ENCODE data around the gene ACTN3. TPM values are rescaled to one million over a fixed set of nuclear protein-coding genes. Genes with fewer than 3 reads are reported as not detected.
A peak's percentile ranks its signal among the peaks of the same experiment; 100 is the strongest.
"Not testable (repeated sequence)": the region's sequence is repeated elsewhere in the genome, so short reads cannot be mapped to it uniquely, and the experiment has no call there.

Gene ACTN3
- total RNA-seq, 2 donors from 2014 or later = not detected

- Histone ChIP-seq H3K36me3 (peaks cover 12% of the 10 kb centered on the region), H3K4me1 (ENCODE audit: control insufficient read depth in 1 of 2, low read depth in 2 of 2) (peaks cover 25 to 40% of the 10 kb centered on the region in 2 donors), H3K27me3 (replicated peaks; ENCODE audit: insufficient read depth) (no peaks in the 10 kb centered on the region), H3K4me3 (no peak overlapping the region), H3K9me3 (no peaks in the 10 kb centered on the region), H3K27ac (peak overlapping the region; percentile 43 to 70)
- no peak for ATAC-seq (ENCODE audit: insufficient number of reproducible peaks, low FRiP score, low read depth)
- no peak for DNase-seq (ENCODE audit: low spot score)
- no peak for TF ChIP-seq CTCF (IDR thresholded peaks at IDR 0.05)
Measured at GRCh38 chr11:66600631-66601233, 54.0 kb downstream of the ACTN3 start.

- Histone ChIP-seq H3K27ac (peak overlapping the region; percentile 43 to 70), H3K36me3 (peaks cover 15% of the 10 kb centered on the region)
- TF ChIP-seq CTCF (IDR thresholded peaks at IDR 0.05) = no peak
Measured at GRCh38 chr11:66603072-66603471, 56.4 kb downstream of the ACTN3 start.

DNA sequence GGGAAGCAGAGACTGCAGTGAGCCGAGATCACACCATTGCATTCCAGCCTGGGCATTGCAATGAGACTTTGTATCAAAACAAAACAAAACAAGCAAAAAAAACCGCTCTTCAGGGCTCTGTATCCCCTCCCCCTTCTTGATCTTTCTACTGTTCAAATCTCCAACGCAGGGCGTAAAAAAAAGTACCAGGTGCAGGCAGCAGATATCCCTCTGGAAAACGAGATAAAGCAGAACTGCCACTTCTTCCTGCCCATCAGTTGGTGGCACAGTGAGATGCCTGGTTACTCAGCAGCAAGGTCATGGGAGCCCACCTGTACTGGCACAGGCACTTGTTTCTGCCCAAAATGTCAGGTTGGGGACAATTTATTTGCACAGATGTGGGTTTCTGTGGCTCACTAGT lies 57.5 kb downstream of the ACTN3 start:
- no peak for DNase-seq (ENCODE audit: low spot score)
- peaks cover 36 to 62% of the 10 kb centered on the region in 2 donors for H3K4me1 ChIP-seq (ENCODE audit: control insufficient read depth in 1 of 2, low read depth in 2 of 2)
- H3K36me3 ChIP-seq = peaks cover 15% of the 10 kb centered on the region
- no peaks in the 10 kb centered on the region for H3K9me3 ChIP-seq
- H3K27ac ChIP-seq = no peak overlapping the region
- TF ChIP-seq CTCF (IDR thresholded peaks at IDR 0.05) = no peak
- H3K4me3 ChIP-seq = no peak overlapping the region
- ATAC-seq (ENCODE audit: insufficient number of reproducible peaks, low FRiP score, low read depth) = no peak
- H3K27me3 ChIP-seq (replicated peaks; ENCODE audit: insufficient read depth) = no peaks in the 10 kb centered on the region

More at GRCh38 chr11:66603072-66603471, 56.4 kb downstream of the ACTN3 start:
- H3K4me3 ChIP-seq = no peak overlapping the region
- H3K4me1 ChIP-seq (ENCODE audit: control insufficient read depth in 1 of 2, low read depth in 2 of 2) = peaks cover 31 to 56% of the 10 kb centered on the region in 2 donors
- no peaks in the 10 kb centered on the region for H3K9me3 ChIP-seq
- H3K27me3 ChIP-seq (replicated peaks; ENCODE audit: insufficient read depth) = no peaks in the 10 kb centered on the region
- no peak for ATAC-seq (ENCODE audit: insufficient number of reproducible peaks, low FRiP score, low read depth)
- no peak for DNase-seq (ENCODE audit: low spot score)

DNA sequence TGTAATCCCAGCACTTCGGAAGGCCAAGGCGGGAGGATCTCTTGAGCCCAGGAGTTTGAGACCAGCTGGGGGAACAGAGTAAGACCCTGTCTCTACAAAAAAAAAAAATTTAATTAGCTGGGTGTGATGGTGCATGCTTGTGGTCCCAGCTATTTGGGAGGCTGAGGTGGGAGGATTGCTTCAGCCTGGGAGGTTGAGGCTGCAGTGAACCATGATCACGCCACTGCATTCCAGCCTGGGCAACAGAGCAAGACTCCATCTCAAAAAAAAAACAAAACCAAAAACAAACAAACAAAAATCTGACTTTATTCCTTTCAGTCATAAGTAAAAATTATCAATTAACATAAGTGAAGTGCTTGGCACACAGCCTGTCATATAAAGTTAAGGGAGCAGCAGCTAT lies 59.9 kb downstream of the ACTN3 start:
- not testable (repeated sequence) for H3K36me3 ChIP-seq; ATAC-seq (ENCODE audit: insufficient number of reproducible peaks, low FRiP score, low read depth); H3K4me3 ChIP-seq; DNase-seq (ENCODE audit: low spot score); H3K27me3 ChIP-seq (replicated peaks; ENCODE audit: insufficient read depth); H3K9me3 ChIP-seq
- Histone ChIP-seq H3K4me1 (ENCODE audit: control insufficient read depth in 1 of 2, low read depth in 2 of 2) (peaks cover 24 to 45% of the 10 kb centered on the region in 2 donors), H3K27ac (peak overlapping the region; percentile 73 to 84)

DNA sequence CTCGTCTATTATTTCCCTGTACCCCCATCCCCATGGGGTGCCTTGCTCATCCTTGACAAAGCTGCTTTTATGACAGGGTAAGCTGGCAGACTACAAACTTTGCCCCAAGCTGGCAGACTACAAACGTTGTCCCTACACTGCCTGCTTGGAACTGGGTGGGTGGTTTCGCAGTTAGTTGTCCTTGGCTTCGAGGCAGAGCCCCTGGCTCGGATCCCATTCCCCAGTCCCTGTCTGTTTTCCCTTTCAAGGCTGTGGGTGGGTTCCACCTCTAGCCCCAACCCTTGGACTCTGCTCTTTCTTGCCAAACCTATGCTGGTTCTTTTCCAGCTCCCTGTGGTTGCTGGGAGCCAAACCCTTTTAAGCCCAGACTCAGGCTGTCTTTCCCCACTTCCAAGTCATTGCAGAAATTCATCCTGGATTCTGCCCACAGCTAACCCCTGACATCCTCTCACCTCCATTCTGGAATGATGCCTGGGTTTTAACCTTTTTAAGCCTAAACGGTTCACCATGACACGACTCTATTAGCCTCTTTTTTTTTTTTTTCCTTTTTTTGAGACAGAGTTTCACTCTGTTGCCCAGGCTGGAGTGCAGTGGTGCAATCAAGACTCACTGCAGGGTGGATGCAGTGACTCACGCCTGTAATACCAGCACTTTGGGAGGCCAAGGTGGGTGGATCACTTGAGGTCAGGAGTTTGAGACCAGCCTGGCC lies 60.6 kb downstream of the ACTN3 start:
- Histone ChIP-seq H3K4me3 (peak overlapping the region; percentile 9), H3K9me3 (no peaks in the 10 kb centered on the region), H3K36me3 (peaks cover 9% of the 10 kb centered on the region), H3K27ac (peak overlapping the region; percentile 73 to 84), H3K27me3 (replicated peaks; ENCODE audit: insufficient read depth) (no peaks in the 10 kb centered on the region), H3K4me1 (ENCODE audit: control insufficient read depth in 1 of 2, low read depth in 2 of 2) (peaks cover 18 to 38% of the 10 kb centered on the region in 2 donors)
- TF ChIP-seq CTCF (IDR thresholded peaks at IDR 0.05) = no peak
- ATAC-seq (ENCODE audit: insufficient number of reproducible peaks, low FRiP score, low read depth) (peak; percentile 76), DNase-seq (ENCODE audit: low spot score) (peak; percentile 41)

Measured in thoracic aorta (tissue), 2 donors.